Testis (tissue), 3 donors: Measurements from ENCODE around the gene CD177. TPM values are rescaled to one million over a fixed set of nuclear protein-coding genes. Genes with fewer than 3 reads are reported as not detected.
"Not testable (repeated sequence)": the region's sequence is repeated elsewhere in the genome, so short reads cannot be mapped to it uniquely, and the experiment has no call there.

Experiments used
- DNase-seq: peaks from one replicate; pipeline ENCODE4 v3.0.0-alpha.2; 2019
- H3K27ac ChIP-seq, 2 donors: fragments of 200-600 bp; sonication (generic); one replicate each; pipeline ENCODE4 v1.5.1; 2019
- H3K27me3 ChIP-seq: fragments of 200-600 bp; sonication (generic); one replicate; pipeline ENCODE4 v1.5.1; 2019
- H3K36me3 ChIP-seq: fragments of 200-600 bp; sonication (generic); one replicate; pipeline ENCODE4 v1.5.1; 2017; ENCODE audit warnings: low read depth; ENCODE audit errors: missing control alignments
- H3K4me1 ChIP-seq: fragments of 200-600 bp; sonication (generic); one replicate; pipeline ENCODE4 v1.5.1; 2019
- H3K4me3 ChIP-seq, 2 donors: fragments of 200-600 bp; sonication (generic); one replicate each; pipeline ENCODE4 v1.5.1; 2017 to 2019
- H3K9me3 ChIP-seq: fragments of 200-600 bp; sonication (generic); one replicate; pipeline ENCODE4 v1.5.1; 2017
- CTCF ChIP-seq, 3 experiments: fragments of 450-650 bp in 2 of 3; fragments of 200-600 bp in 1 of 3; sonication (generic) in 1 of 3; IDR thresholded peaks; one replicate each; pipeline ENCODE4 v1.5.1; 2016 to 2019; ENCODE audit warnings: antibody characterized with exemption in 3 of 3, mild to moderate bottlenecking in 2 of 3, moderate library complexity in 1 of 3
- POLR2A ChIP-seq: fragments of 450-650 bp; IDR thresholded peaks from one replicate; pipeline ENCODE4 v1.6.1; 2017; ENCODE audit warnings: antibody characterized with exemption, mild to moderate bottlenecking, moderate library complexity
- WGBS, 2 donors: methylation state at CpG; one replicate each; pipeline ENCODE4 v1.1.5; 2018; 5-methylcytosine and 5-hydroxymethylcytosine counted together
- intact Hi-C: fragments of 100-400 bp; cut with DNase I; formaldehyde crosslinking; loops from one replicate; pipeline ENCODE4 v1.15.1; 2023; ENCODE audit warnings: low total_unique reads
- polyA plus RNA-seq: library from polyadenylated mRNA; stranded (reverse); fragments of 350-450 nt; fragmentation: Illumina TruSeq; extraction: RNeasy Lipid Tissue Mini Kit (QIAGEN cat#74804); gene quantifications from one replicate; pipeline ENCODE4 v1.2.3, GENCODE V29; 2014; ENCODE audit warnings: low read depth, low replicate concordance; ENCODE audit not compliant: insufficient read depth
- total RNA-seq, 2 donors: library from RNA; depleted of rRNA; stranded (reverse); fragments of >200 nt; gene quantifications; one replicate each; pipeline ENCODE4 v1.2.3, GENCODE V29; 2016

CD177 gene
- total and polyA plus RNA-seq, 3 donors from 2014 or later = 0.39 to 0.74 (median 0.57) TPM

- intact Hi-C loops = not testable (repeated sequence)
- 94% methylated on average over 4 of the region's 4 CpGs for WGBS, 2 donors
These were observed 24.4 kb upstream of the CD177 start for GRCh38 chr19:43329049-43329448.

GRCh38 chr19:43329989-43330388 is 23.5 kb upstream of the CD177 start:
- TF ChIP-seq CTCF (IDR thresholded peaks at IDR 0.05) = no peak
- no peak for TF ChIP-seq POLR2A
- WGBS, 2 donors = 89 to 95% methylated on average over 2 of the region's 2 CpGs
- no peaks in the 10 kb centered on the region for H3K4me1 ChIP-seq
- no peaks in the 10 kb centered on the region for H3K9me3 ChIP-seq
- no peak for DNase-seq
- intact Hi-C loops = no loop called here
- H3K27me3 ChIP-seq = no peaks in the 10 kb centered on the region
- H3K36me3 ChIP-seq = no peaks in the 10 kb centered on the region
- H3K27ac ChIP-seq = no peak overlapping the region
- no peak overlapping the region for H3K4me3 ChIP-seq

More at GRCh38 chr19:43329049-43329448, 24.4 kb upstream of the CD177 start:
- not testable (repeated sequence) for H3K4me3 ChIP-seq, H3K9me3 ChIP-seq, H3K27me3 ChIP-seq, H3K36me3 ChIP-seq, H3K27ac ChIP-seq, DNase-seq, H3K4me1 ChIP-seq

GRCh38 chr19:43330726-43331434 is 22.6 kb upstream of the CD177 start:
- Histone ChIP-seq H3K36me3 (no peaks in the 10 kb centered on the region), H3K27me3 (no peaks in the 10 kb centered on the region), H3K4me3 (no peak overlapping the region), H3K9me3 (no peaks in the 10 kb centered on the region), H3K27ac (no peak overlapping the region), H3K4me1 (no peaks in the 10 kb centered on the region)
- TF ChIP-seq CTCF (IDR thresholded peaks at IDR 0.05) (no peak), POLR2A (no peak)
- intact Hi-C loops = no loop called here
- 76 to 84% methylated on average over 11 of the region's 11 CpGs for WGBS, 2 donors
- DNase-seq = no peak

GRCh38 chr19:43331435-43332010 is 22.0 kb upstream of the CD177 start:
- Histone ChIP-seq H3K27me3 (no peaks in the 10 kb centered on the region), H3K9me3 (no peaks in the 10 kb centered on the region), H3K4me3 (no peak overlapping the region), H3K4me1 (no peaks in the 10 kb centered on the region), H3K36me3 (no peaks in the 10 kb centered on the region), H3K27ac (no peak overlapping the region)
- DNase-seq = no peak
- no peak for TF ChIP-seq CTCF (IDR thresholded peaks at IDR 0.05)
- TF ChIP-seq POLR2A = no peak
- WGBS, 2 donors = 89 to 90% methylated on average over 4 of the region's 4 CpGs
- intact Hi-C loops = no loop called here

GRCh38 chr19:43332058-43332922 is 21.2 kb upstream of the CD177 start:
- Histone ChIP-seq H3K9me3 (no peaks in the 10 kb centered on the region), H3K27me3 (no peaks in the 10 kb centered on the region), H3K4me3 (no peak overlapping the region), H3K4me1 (no peaks in the 10 kb centered on the region), H3K27ac (no peak overlapping the region), H3K36me3 (no peaks in the 10 kb centered on the region)
- intact Hi-C loops = no loop called here
- DNase-seq = no peak
- TF ChIP-seq CTCF (IDR thresholded peaks at IDR 0.05) (no peak), POLR2A (no peak)
- WGBS, 2 donors = 76 to 81% methylated on average over 8 to 10 of the region's 10 CpGs

GRCh38 chr19:43336508-43336907 is 17.0 kb upstream of the CD177 start:
- H3K36me3 ChIP-seq, H3K27ac ChIP-seq, DNase-seq, H3K4me1 ChIP-seq, intact Hi-C loops, H3K4me3 ChIP-seq, H3K9me3 ChIP-seq, H3K27me3 ChIP-seq: not testable (repeated sequence)
- WGBS, 2 donors = 97% methylated on average over 2 of the region's 2 CpGs
